GM12878 (cell line): Measurements from ENCODE around the gene CDK4. TPM values are rescaled to one million over a fixed set of nuclear protein-coding genes. Genes with fewer than 3 reads are reported as not detected.

Experiments used
- ATF7 ChIP-seq: fragments of 450-650 bp; IDR thresholded peaks from 2 replicates; pipeline ENCODE4 v1.6.1; 2016; ENCODE audit warnings: low read depth, mild to moderate bottlenecking
- BACH1 ChIP-seq: fragments of 450-650 bp; IDR thresholded peaks from 2 replicates; pipeline ENCODE4 v1.6.1; 2017; ENCODE audit warnings: mild to moderate bottlenecking, borderline replicate concordance
- CHD2 ChIP-seq: IDR thresholded peaks from 2 replicates; pipeline ENCODE4 v1.6.1; 2011; ENCODE audit warnings: low read depth, low read length, improper control_type of control experiment, borderline replicate concordance
- HDAC6 ChIP-seq: fragments of 200-600 bp; sonication (generic); IDR thresholded peaks from one replicate; pipeline ENCODE4 v1.8.0; 2017; ENCODE audit warnings: antibody characterized with exemption; ENCODE audit not compliant: unreplicated experiment
- HDGF ChIP-seq: fragments of 450-650 bp; IDR thresholded peaks from 2 replicates; pipeline ENCODE4 v1.6.1; 2016; ENCODE audit warnings: antibody characterized with exemption
- JUNB ChIP-seq: IDR thresholded peaks from 2 replicates; pipeline ENCODE4 v1.6.1; 2016; ENCODE audit warnings: antibody characterized with exemption, mild to moderate bottlenecking
- KLF5 ChIP-seq: fragments of 450-650 bp; IDR thresholded peaks from 2 replicates; pipeline ENCODE4 v1.6.1; 2014; ENCODE audit warnings: mild to moderate bottlenecking; ENCODE audit not compliant: partially characterized antibody
- NRF1 ChIP-seq: conservative IDR thresholded peaks from 2 replicates; pipeline ENCODE4 v1.6.1; 2011; ENCODE audit warnings: mild to moderate bottlenecking, low read depth, low read length, improper control_type of control experiment
- PAX8 ChIP-seq: fragments of 450-650 bp; IDR thresholded peaks from 2 replicates; pipeline ENCODE4 v1.6.1; 2017; ENCODE audit warnings: mild to moderate bottlenecking, moderate library complexity
- POU2F2 ChIP-seq: IDR thresholded peaks from 3 replicates; pipeline ENCODE4 v1.6.1; 2011; ENCODE audit warnings: low read depth, mild to moderate bottlenecking, low read length, borderline replicate concordance
- RBBP5 ChIP-seq: fragments of 200-600 bp; sonication (generic); conservative IDR thresholded peaks from 2 replicates; pipeline ENCODE4 v1.6.1; 2016
- RELA ChIP-seq: fragments of 450-650 bp; IDR thresholded peaks from 2 replicates; pipeline ENCODE4 v1.8.0; 2014; ENCODE audit warnings: borderline replicate concordance; ENCODE audit not compliant: partially characterized antibody
- SREBF1 ChIP-seq: IDR thresholded peaks from 2 replicates; pipeline ENCODE4 v1.6.1; 2012; ENCODE audit warnings: mild to moderate bottlenecking, low read length
- SRF ChIP-seq, 2 experiments: IDR thresholded peaks; 2 replicates each; pipeline ENCODE4 v1.6.1; 2011; ENCODE audit warnings: low read depth in 2 of 2, low read length in 2 of 2, mild to moderate bottlenecking in 1 of 2, moderate library complexity in 1 of 2
- STAT1 ChIP-seq: fragments of 450-650 bp; conservative IDR thresholded peaks from 2 replicates; pipeline ENCODE4 v1.6.1; 2014; ENCODE audit warnings: antibody characterized with exemption, mild to moderate bottlenecking
- TAF1 ChIP-seq: IDR thresholded peaks from 2 replicates; pipeline ENCODE4 v1.6.1; 2011; ENCODE audit warnings: mild to moderate bottlenecking, low read depth, low read length, borderline replicate concordance
- ZZZ3 ChIP-seq: IDR thresholded peaks from 2 replicates; pipeline ENCODE4 v1.6.1; 2011; ENCODE audit warnings: low read depth; ENCODE audit not compliant: control insufficient read depth, insufficient read length
- polyA plus RNA-seq, 11 experiments: library from polyadenylated mRNA; depleted of rRNA in 4 of 11; unstranded in 6 of 11; stranded (reverse) in 5 of 11; fragments of >200 nt; fragmentation: Nextera tagmentation in 4 of 11; fragmentation: Illumina TruSeq in 1 of 11; extraction: Ambion mirVana in 4 of 11; extraction: Trizol in 1 of 11; gene quantifications; 1 replicate in 1 of 11; 2 replicates in 10 of 11; pipeline versions ENCODE4 v1.2.1 to v1.2.3, GENCODE V29; 2011 to 2016; ENCODE audit warnings: inconsistent platforms in 2 of 11, missing spikeins in 2 of 11, low read depth in 1 of 11
- total RNA-seq, 4 experiments: library from RNA; depleted of rRNA in 3 of 4; stranded (reverse); fragments of >200 nt in 3 of 4; fragmentation: Illumina TruSeq in 1 of 4; extraction: Trizol in 1 of 4; gene quantifications; 2 replicates each; pipeline versions ENCODE4 v1.2.1 to v1.2.3, GENCODE V29; 2013 to 2021
- TF ChIP-seq, protein P1 (sequence below): fragments of 450-650 bp; formaldehyde crosslinking; IDR thresholded peaks from 2 replicates; pipeline ENCODE4 v1.5.0; 2022; ENCODE audit warnings: mild to moderate bottlenecking, missing genetic modification characterization
- TF ChIP-seq, protein P2 (sequence below): fragments of 450-650 bp; formaldehyde crosslinking; IDR thresholded peaks from 2 replicates; pipeline ENCODE4 v1.4.0; 2020; ENCODE audit warnings: mild to moderate bottlenecking, moderate library complexity
- TF ChIP-seq, protein P3 (sequence below): fragments of 450-650 bp; IDR thresholded peaks from 2 replicates; pipeline ENCODE4 v1.6.1; 2017; ENCODE audit warnings: borderline replicate concordance

Gene CDK4
- total and polyA plus RNA-seq, 10 of the 15 experiments (the other 5 are each of a cell fraction or from before 2014, with no cell fraction given): 26.1 to 385 (median 221) TPM

DNA sequence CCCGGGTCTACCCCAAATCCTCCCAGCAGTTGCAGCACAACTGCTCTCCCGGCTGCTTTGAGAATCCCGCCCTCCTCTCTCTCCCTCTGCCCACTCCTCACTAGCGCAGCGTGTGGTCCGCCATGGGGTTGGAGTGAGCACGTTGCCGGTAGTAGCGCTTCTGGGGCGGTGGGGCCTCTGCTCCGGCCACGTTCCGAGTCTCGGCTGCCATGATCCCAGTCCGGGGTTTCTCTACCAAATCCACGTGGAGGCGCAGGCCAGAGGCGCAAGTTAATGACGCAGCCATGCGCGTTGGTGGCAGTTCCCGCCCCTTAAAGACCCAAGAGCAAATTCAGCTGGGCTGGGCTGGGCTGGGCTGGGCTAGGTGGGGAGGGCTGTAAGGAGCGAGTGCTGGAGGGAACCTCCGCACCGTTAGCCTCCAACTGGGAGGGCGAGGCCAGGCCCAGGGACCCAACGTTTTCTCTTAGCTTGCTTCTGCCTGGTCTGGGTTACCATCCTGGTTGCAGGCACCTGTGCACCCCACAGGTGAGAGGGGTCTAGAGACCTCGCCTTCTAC, 19.8 kb upstream of the CDK4 start, which contains the start of gene METTL1 (continued):
- TF ChIP-seq POU2F2: peak; percentile 56; the same call in 1 of the 3 replicates
- peak; percentile 38 for TF ChIP-seq RELA
- peak; percentile 45 for TF ChIP-seq HDAC6
- TF ChIP-seq JUNB: no peak
- peak; percentile 86 for TF ChIP-seq TAF1
- TF ChIP-seq NRF1: 0 out of 2 replicates have a peak, but pooled peaks have one; percentile 11
- TF ChIP-seq, protein P1, sequence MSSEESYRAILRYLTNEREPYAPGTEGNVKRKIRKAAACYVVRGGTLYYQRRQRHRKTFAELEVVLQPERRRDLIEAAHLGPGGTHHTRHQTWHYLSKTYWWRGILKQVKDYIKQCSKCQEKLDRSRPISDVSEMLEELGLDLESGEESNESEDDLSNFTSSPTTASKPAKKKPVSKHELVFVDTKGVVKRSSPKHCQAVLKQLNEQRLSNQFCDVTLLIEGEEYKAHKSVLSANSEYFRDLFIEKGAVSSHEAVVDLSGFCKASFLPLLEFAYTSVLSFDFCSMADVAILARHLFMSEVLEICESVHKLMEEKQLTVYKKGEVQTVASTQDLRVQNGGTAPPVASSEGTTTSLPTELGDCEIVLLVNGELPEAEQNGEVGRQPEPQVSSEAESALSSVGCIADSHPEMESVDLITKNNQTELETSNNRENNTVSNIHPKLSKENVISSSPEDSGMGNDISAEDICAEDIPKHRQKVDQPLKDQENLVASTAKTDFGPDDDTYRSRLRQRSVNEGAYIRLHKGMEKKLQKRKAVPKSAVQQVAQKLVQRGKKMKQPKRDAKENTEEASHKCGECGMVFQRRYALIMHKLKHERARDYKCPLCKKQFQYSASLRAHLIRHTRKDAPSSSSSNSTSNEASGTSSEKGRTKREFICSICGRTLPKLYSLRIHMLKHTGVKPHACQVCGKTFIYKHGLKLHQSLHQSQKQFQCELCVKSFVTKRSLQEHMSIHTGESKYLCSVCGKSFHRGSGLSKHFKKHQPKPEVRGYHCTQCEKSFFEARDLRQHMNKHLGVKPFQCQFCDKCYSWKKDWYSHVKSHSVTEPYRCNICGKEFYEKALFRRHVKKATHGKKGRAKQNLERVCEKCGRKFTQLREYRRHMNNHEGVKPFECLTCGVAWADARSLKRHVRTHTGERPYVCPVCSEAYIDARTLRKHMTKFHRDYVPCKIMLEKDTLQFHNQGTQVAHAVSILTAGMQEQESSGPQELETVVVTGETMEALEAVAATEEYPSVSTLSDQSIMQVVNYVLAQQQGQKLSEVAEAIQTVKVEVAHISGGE: no peak
- no peak for TF ChIP-seq SREBF1
- TF ChIP-seq PAX8: no peak
- peak; percentile 90; the same call in 1 of the 2 replicates for TF ChIP-seq HDGF
- TF ChIP-seq CHD2: peak; percentile 74
- peak; percentile 99 for TF ChIP-seq ATF7
- TF ChIP-seq, protein P2, sequence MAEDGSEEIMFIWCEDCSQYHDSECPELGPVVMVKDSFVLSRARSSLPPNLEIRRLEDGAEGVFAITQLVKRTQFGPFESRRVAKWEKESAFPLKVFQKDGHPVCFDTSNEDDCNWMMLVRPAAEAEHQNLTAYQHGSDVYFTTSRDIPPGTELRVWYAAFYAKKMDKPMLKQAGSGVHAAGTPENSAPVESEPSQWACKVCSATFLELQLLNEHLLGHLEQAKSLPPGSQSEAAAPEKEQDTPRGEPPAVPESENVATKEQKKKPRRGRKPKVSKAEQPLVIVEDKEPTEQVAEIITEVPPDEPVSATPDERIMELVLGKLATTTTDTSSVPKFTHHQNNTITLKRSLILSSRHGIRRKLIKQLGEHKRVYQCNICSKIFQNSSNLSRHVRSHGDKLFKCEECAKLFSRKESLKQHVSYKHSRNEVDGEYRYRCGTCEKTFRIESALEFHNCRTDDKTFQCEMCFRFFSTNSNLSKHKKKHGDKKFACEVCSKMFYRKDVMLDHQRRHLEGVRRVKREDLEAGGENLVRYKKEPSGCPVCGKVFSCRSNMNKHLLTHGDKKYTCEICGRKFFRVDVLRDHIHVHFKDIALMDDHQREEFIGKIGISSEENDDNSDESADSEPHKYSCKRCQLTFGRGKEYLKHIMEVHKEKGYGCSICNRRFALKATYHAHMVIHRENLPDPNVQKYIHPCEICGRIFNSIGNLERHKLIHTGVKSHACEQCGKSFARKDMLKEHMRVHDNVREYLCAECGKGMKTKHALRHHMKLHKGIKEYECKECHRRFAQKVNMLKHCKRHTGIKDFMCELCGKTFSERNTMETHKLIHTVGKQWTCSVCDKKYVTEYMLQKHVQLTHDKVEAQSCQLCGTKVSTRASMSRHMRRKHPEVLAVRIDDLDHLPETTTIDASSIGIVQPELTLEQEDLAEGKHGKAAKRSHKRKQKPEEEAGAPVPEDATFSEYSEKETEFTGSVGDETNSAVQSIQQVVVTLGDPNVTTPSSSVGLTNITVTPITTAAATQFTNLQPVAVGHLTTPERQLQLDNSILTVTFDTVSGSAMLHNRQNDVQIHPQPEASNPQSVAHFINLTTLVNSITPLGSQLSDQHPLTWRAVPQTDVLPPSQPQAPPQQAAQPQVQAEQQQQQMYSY: no peak
- no peak for TF ChIP-seq ZZZ3
- TF ChIP-seq RBBP5: no peak
- TF ChIP-seq KLF5: peak; percentile 26
- TF ChIP-seq SRF (IDR thresholded peaks at IDR 0.05; ENCODE audit: low read depth in 2 of 2, low read length in 2 of 2): peak in 1 of 2 experiments; percentile 78; a peak in 2 of 4 replicates
- TF ChIP-seq STAT1: 0 out of 2 replicates have a peak, but pooled peaks have one; percentile 34
- TF ChIP-seq, protein P3, sequence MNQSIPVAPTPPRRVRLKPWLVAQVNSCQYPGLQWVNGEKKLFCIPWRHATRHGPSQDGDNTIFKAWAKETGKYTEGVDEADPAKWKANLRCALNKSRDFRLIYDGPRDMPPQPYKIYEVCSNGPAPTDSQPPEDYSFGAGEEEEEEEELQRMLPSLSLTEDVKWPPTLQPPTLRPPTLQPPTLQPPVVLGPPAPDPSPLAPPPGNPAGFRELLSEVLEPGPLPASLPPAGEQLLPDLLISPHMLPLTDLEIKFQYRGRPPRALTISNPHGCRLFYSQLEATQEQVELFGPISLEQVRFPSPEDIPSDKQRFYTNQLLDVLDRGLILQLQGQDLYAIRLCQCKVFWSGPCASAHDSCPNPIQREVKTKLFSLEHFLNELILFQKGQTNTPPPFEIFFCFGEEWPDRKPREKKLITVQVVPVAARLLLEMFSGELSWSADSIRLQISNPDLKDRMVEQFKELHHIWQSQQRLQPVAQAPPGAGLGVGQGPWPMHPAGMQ: no peak
- peak; percentile 4; the same call in 1 of the 2 replicates for TF ChIP-seq BACH1
